MM.1S (cell line): ENCODE results near the gene GRIK1.

Experiments
- CTCF ChIP-seq: fragments of 300-600 bp; sonication (generic); IDR thresholded peaks from 2 replicates; pipeline ENCODE4 v1.5.1; 2016; ENCODE audit warnings: antibody characterized with exemption, low read length, mixed read lengths
- EZH2 ChIP-seq: fragments of 300-600 bp; sonication (generic); optimal IDR thresholded peaks from 2 replicates; pipeline ENCODE3; 2017; ENCODE audit warnings: low read depth, mild to moderate bottlenecking, antibody characterized with exemption, low read length, mixed read lengths
- EZH2phosphoT487 ChIP-seq: fragments of 300-600 bp; sonication (generic); IDR thresholded peaks from 2 replicates; pipeline ENCODE4 v1.6.1; 2018; ENCODE audit warnings: antibody characterized with exemption, low read length

DNA sequence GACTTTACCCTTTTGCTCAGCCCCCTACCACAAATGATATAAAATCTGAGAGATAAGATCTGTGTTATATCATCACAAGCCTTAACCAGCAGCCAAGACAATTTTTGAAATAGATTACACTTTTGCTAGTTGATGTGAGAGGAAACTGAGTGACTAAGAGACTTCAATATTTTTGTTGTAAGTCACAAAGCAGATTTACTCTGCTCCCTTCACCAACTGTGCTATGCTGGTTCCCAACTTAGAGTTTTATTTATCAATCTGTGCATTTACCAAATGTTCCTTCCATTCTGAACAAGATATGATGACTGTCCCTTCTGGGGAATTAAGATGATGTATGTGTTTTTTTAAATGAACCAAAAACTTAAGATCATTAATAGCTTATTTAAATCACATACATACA, 12.1 kb upstream of the GRIK1 start:
- TF ChIP-seq CTCF (no peak), EZH2 (no peak), EZH2phosphoT487 (no peak)
